Measurements from ENCODE around the gene CREB3L1.
A peak's percentile ranks its signal among the peaks of the same experiment; 100 is the strongest.
"Not testable (repeated sequence)": the region's sequence is repeated elsewhere in the genome, so short reads cannot be mapped to it uniquely, and the experiment has no call there.

The CREB3L1 gene

DNA sequence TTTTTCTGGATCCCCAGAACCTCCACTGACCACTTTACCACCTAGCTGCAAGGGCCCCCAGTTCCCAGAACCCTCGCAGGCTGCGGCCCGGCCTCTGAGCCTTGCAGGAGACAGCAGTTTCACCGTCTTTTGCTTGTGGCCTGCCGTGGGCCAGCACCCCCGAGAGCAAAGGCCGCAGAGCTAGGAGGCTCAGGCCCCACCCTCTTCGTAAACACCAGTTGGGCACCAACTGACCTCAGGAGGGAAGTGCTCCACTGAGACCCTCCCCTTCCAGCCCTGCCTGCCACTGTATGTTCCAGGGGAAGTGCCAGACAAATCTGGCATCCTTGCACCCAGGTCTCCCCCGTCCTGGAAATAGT lies 23.4 kb upstream of the CREB3L1 start:
- Histone ChIP-seq H3K27ac (no peak overlapping the region), H3K4me3 (no peak overlapping the region)
- DNase-seq (ENCODE audit: low spot score): peak; percentile 29
- no peak for TF ChIP-seq CTCF (IDR thresholded peaks at IDR 0.05)

GRCh38 chr11:46256540-46257001 lies 20.9 kb upstream of the CREB3L1 start:
- H3K4me3 ChIP-seq: no peak overlapping the region
- TF ChIP-seq CTCF (IDR thresholded peaks at IDR 0.05): no peak
- H3K27ac ChIP-seq: no peak overlapping the region
- DNase-seq (ENCODE audit: low spot score): peak; percentile 40

DNA sequence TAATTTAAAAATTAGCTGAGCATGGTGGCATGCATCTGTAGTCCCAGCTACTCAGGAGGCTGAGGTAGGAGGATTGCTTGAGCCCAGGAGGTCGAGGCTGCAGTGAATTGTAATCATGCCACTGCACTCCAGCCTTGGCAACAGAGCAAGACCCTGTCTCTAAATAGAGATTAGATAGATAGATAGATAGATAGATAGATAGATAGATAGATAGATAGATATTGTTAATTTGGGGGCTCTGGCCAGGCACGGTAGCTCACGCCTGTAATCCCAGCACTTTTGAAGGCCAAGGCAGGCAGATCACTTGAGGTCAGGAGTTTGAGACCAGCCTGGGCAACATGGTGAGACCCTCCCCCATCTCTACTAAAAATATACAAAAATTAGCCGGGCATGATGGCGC lies 18.1 kb upstream of the CREB3L1 start:
- not testable (repeated sequence) for DNase-seq (ENCODE audit: low spot score); H3K27ac ChIP-seq; H3K4me3 ChIP-seq

DNA sequence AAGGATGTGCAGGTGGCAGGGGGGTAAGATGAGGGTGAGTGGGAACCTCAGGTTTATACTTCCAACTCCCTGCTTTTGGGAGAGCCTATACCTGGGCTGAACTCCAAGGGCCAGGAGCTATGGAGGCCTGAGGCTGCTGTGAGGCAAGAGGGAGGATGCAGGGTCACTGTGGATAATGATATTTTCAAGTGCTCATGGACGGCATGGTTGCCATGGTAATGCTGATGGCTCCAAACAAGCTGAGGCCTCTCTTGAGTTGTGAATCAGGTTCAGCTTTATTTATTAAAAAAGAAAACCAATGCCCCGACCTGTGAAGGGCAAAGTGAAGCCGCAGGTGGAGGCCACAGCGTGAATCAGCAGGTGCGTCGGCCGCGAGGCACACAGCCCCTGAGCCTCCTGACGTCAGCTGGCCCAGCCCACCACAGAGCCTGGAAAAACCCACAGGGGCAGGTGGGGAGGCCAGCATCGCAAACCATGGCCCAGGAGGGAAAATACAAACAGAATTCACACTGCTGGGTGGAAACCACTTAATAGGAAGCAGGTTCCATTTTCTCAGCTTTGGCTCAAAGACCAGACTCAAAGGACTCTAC lies 17.4 kb upstream of the CREB3L1 start:
- no peak for TF ChIP-seq CTCF (IDR thresholded peaks at IDR 0.05)
- Histone ChIP-seq H3K27ac (no peak overlapping the region), H3K4me3 (no peak overlapping the region)
- no peak for DNase-seq (ENCODE audit: low spot score)

- DNase-seq (ENCODE audit: low spot score): no peak
- Histone ChIP-seq H3K4me3 (no peak overlapping the region), H3K27ac (no peak overlapping the region)
- TF ChIP-seq CTCF (IDR thresholded peaks at IDR 0.05): no peak
Observed at GRCh38 chr11:46263120-46263519, 14.3 kb upstream of the CREB3L1 start.

GRCh38 chr11:46264030-46264429 lies 13.4 kb upstream of the CREB3L1 start:
- DNase-seq (ENCODE audit: low spot score): no peak
- Histone ChIP-seq H3K27ac (no peak overlapping the region), H3K4me3 (no peak overlapping the region)
- TF ChIP-seq CTCF (IDR thresholded peaks at IDR 0.05): no peak

GRCh38 chr11:46264976-46265375 lies 12.5 kb upstream of the CREB3L1 start:
- Histone ChIP-seq H3K4me3 (no peak overlapping the region), H3K27ac (no peak overlapping the region)
- TF ChIP-seq CTCF (IDR thresholded peaks at IDR 0.05): no peak
- DNase-seq (ENCODE audit: low spot score): no peak

- Histone ChIP-seq H3K4me3 (no peak overlapping the region), H3K27ac (no peak overlapping the region)
- DNase-seq (ENCODE audit: low spot score): no peak
- no peak for TF ChIP-seq CTCF (IDR thresholded peaks at IDR 0.05)
Observed at GRCh38 chr11:46265764-46266163, 11.7 kb upstream of the CREB3L1 start.

All from coronary artery (tissue), 2 donors.